ENCODE measurements around the gene FBXO30. TPM values are rescaled to one million over a fixed set of nuclear protein-coding genes. Genes with fewer than 3 reads are reported as not detected.

The FBXO30 gene
- total RNA-seq, 1 experiment from 2014 or later = 12.2 TPM

DNA sequence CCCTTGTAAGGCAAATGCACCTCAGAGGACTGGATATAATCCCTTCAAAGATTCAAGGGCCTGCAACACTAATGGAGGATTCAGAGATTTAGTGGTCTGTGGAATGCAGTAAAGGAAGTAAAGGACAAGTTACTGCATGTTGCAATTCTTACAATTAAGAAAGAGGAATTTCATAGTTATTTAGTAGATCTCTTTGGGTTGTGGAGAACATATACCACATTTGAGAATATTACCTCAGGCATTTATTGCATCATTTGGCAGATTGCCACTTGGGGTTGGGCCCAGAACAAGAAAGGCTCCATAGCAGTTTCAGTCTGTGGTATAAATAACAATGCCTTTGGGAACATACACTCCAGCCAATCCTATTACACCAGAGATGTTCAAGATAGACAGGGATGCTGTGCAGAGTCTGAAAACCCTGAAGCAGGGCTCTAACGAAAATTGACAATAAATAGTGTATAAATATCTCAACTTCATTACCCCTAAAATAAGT, 58.4 kb downstream of the FBXO30 start:
- intact Hi-C loops (cut with micrococcal nuclease; ENCODE audit: unreplicated experiment) = no loop called here
- H3K27ac ChIP-seq (ENCODE audit: low read depth, low read length, poor library complexity, severe bottlenecking) = peak overlapping the region; percentile 80
- H3K27me3 ChIP-seq (replicated peaks; ENCODE audit: insufficient read depth, low read depth, low read length, poor library complexity) = no peaks in the 10 kb centered on the region
- TF ChIP-seq, protein P1, sequence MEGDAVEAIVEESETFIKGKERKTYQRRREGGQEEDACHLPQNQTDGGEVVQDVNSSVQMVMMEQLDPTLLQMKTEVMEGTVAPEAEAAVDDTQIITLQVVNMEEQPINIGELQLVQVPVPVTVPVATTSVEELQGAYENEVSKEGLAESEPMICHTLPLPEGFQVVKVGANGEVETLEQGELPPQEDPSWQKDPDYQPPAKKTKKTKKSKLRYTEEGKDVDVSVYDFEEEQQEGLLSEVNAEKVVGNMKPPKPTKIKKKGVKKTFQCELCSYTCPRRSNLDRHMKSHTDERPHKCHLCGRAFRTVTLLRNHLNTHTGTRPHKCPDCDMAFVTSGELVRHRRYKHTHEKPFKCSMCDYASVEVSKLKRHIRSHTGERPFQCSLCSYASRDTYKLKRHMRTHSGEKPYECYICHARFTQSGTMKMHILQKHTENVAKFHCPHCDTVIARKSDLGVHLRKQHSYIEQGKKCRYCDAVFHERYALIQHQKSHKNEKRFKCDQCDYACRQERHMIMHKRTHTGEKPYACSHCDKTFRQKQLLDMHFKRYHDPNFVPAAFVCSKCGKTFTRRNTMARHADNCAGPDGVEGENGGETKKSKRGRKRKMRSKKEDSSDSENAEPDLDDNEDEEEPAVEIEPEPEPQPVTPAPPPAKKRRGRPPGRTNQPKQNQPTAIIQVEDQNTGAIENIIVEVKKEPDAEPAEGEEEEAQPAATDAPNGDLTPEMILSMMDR (conservative IDR thresholded peaks at IDR 0.05; ENCODE audit: low read depth, low read length) = no peak
- DNase-seq (ENCODE audit: low spot score) = peak; percentile 96
- ChIA-PET CTCF (interaction anchor here (0.6 kb wide), 1 partner anchor 20 kb away, joined by 3 read pairs; no protein-coding TSS in a partner anchor), POLR2A (ENCODE audit: low non-redundant PET) (interaction anchor here (0.6 kb wide), 1 partner anchor 1125 kb away, joined by 3 read pairs; no protein-coding TSS in a partner anchor)
- no peaks in the 10 kb centered on the region for H3K9me3 ChIP-seq (ENCODE audit: low read depth, low read length, poor library complexity, severe bottlenecking)
- BruUV-seq (replicated peaks) = no TSS peak
- H3K4me1 ChIP-seq (ENCODE audit: insufficient read depth, low read length, poor library complexity, severe bottlenecking) = peaks cover 19% of the 10 kb centered on the region
- no peak overlapping the region for H3K4me3 ChIP-seq (ENCODE audit: low read depth, low read length, poor library complexity, severe bottlenecking)
- H3K36me3 ChIP-seq (ENCODE audit: insufficient read depth, low read length, poor library complexity, severe bottlenecking) = no peaks in the 10 kb centered on the region

DNA sequence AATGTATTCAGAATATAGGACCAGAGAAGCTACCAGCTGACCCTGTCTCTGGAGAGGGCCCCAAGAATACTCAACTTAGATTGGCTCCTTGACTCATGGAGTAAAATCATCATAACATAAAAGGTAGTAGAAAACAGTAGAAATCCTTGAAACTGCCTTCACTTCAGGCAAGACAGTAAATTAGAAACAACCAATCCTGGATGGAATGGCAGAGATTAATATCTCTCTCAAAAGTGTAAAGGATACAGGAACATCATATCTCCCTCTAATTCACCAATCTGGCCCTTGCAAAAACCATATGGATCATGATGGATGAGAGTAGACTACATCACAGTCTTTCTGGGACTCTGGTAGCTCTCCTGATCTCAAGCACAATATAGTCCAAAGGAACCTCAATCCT, 58.9 kb downstream of the FBXO30 start:
- Histone ChIP-seq H3K27me3 (replicated peaks; ENCODE audit: insufficient read depth, low read depth, low read length, poor library complexity) (no peaks in the 10 kb centered on the region), H3K4me1 (ENCODE audit: insufficient read depth, low read length, poor library complexity, severe bottlenecking) (peaks cover 19% of the 10 kb centered on the region), H3K36me3 (ENCODE audit: insufficient read depth, low read length, poor library complexity, severe bottlenecking) (no peaks in the 10 kb centered on the region), H3K27ac (ENCODE audit: low read depth, low read length, poor library complexity, severe bottlenecking) (peak overlapping the region; percentile 80), H3K9me3 (ENCODE audit: low read depth, low read length, poor library complexity, severe bottlenecking) (no peaks in the 10 kb centered on the region), H3K4me3 (ENCODE audit: low read depth, low read length, poor library complexity, severe bottlenecking) (no peak overlapping the region)
- no peak for DNase-seq (ENCODE audit: low spot score)
- intact Hi-C loops (cut with micrococcal nuclease; ENCODE audit: unreplicated experiment) = no loop called here
- ChIA-PET CTCF (no interaction called here), POLR2A (ENCODE audit: low non-redundant PET) (no interaction called here)
- TF ChIP-seq, protein P1 (conservative IDR thresholded peaks at IDR 0.05; ENCODE audit: low read depth, low read length) = no peak
- TF ChIP-seq EZH2 (IDR thresholded peaks at IDR 0.05; ENCODE audit: borderline replicate concordance, low read depth, low read length, poor library complexity, severe bottlenecking) = no peak
- BruUV-seq (replicated peaks) = no TSS peak

DNA sequence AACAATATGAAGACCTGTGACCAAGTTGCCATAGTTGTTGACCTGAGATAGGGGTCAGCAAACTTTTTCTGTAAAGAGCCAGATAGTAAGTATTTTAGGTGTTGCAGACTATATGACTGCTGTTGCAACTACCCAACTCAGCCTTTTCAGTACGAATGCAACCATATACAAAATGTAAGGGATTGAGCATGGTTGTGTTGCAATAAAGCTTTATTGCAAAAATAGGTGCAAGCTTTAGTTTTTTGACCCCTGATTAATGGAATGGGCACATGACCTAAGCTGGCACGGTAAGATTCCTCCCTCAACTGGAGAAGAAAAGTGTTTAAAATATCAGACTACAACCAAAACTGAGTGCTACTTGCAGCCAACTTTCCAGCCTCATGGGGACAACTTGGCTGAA, 62.0 kb downstream of the FBXO30 start:
- H3K9me3 ChIP-seq (ENCODE audit: low read depth, low read length, poor library complexity, severe bottlenecking) = peaks cover 5% of the 10 kb centered on the region
- intact Hi-C loops (cut with micrococcal nuclease; ENCODE audit: unreplicated experiment) = no loop called here
- ChIA-PET CTCF (no interaction called here), POLR2A (ENCODE audit: low non-redundant PET) (interaction anchor here (0.7 kb wide), 1 partner anchor 40 kb away, joined by 3 read pairs; no protein-coding TSS in a partner anchor)
- no TSS peak for BruUV-seq (replicated peaks)
- H3K4me3 ChIP-seq (ENCODE audit: low read depth, low read length, poor library complexity, severe bottlenecking) = no peak overlapping the region
- TF ChIP-seq EZH2 (IDR thresholded peaks at IDR 0.05; ENCODE audit: borderline replicate concordance, low read depth, low read length, poor library complexity, severe bottlenecking) = no peak
- TF ChIP-seq, protein P1 (conservative IDR thresholded peaks at IDR 0.05; ENCODE audit: low read depth, low read length) = no peak
- H3K4me1 ChIP-seq (ENCODE audit: insufficient read depth, low read length, poor library complexity, severe bottlenecking) = peaks cover 27% of the 10 kb centered on the region
- H3K27ac ChIP-seq (ENCODE audit: low read depth, low read length, poor library complexity, severe bottlenecking) = no peak overlapping the region
- no peaks in the 10 kb centered on the region for H3K36me3 ChIP-seq (ENCODE audit: insufficient read depth, low read length, poor library complexity, severe bottlenecking)
- no peak for DNase-seq (ENCODE audit: low spot score)
- H3K27me3 ChIP-seq (replicated peaks; ENCODE audit: insufficient read depth, low read depth, low read length, poor library complexity) = no peaks in the 10 kb centered on the region

Measured in A673 (cell line).